ENCODE results near the gene PDE4D.

DNA sequence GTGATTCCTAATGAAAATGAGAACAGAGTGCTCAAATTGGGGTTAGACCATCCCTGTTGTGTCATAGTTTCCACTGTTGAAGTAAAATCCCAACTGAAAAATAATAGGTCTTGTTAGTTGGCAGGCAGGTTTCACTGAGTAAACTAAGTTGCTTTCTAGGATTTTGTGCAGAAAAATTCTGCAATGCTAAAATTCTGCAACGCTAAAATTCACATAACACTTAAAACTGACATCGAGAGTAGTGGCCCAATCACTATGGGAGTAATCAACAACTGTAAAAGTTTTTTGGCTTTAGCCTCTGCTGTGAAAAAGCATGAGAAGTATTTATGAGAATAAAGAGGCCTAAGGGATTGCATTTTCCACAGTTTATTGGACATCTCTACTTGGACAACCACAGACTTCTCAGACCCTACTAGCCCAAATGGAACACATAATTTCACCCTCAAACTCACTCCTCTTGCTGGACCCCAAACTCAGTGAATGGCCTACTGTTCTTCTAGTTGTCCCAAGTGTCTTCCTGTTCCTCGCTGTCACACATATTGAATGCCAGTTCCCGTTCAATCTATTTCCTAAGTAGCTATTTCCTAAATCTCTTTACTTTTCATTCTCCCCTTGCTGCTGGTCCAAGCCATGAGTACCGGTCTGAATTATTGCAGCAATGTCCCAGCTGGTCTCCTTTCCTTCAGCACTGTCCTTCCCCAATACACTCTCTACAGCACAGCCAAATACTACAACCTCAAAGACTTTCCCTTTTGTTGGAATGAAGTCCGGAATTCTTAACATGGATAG lies 355.4 kb downstream of the PDE4D start:
- TF ChIP-seq, protein P1, sequence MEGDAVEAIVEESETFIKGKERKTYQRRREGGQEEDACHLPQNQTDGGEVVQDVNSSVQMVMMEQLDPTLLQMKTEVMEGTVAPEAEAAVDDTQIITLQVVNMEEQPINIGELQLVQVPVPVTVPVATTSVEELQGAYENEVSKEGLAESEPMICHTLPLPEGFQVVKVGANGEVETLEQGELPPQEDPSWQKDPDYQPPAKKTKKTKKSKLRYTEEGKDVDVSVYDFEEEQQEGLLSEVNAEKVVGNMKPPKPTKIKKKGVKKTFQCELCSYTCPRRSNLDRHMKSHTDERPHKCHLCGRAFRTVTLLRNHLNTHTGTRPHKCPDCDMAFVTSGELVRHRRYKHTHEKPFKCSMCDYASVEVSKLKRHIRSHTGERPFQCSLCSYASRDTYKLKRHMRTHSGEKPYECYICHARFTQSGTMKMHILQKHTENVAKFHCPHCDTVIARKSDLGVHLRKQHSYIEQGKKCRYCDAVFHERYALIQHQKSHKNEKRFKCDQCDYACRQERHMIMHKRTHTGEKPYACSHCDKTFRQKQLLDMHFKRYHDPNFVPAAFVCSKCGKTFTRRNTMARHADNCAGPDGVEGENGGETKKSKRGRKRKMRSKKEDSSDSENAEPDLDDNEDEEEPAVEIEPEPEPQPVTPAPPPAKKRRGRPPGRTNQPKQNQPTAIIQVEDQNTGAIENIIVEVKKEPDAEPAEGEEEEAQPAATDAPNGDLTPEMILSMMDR (IDR thresholded peaks at IDR 0.05) = no peak
- no peak for TF ChIP-seq POLR2A (IDR thresholded peaks at IDR 0.05)

Measured in right lobe of liver (tissue), 4 donors.